B cell (primary cell): Measurements from ENCODE around the gene LDB3. TPM values are rescaled to one million over a fixed set of nuclear protein-coding genes. Genes with fewer than 3 reads are reported as not detected.
"Not testable (repeated sequence)": the region's sequence is repeated elsewhere in the genome, so short reads cannot be mapped to it uniquely, and the experiment has no call there.

Source experiments
- ATAC-seq: fragments of 200-7000 bp; cut with Tn5 transposase; one replicate; pipeline ENCODE4 v1.10.0; 2021; ENCODE audit warnings: low read depth, mild to moderate bottlenecking, moderate number of reproducible peaks, moderate library complexity
- CTCF ChIA-PET: fragments of 350-600 bp; sonication (Branson Sonifier 250); formaldehyde crosslinking; loops from one replicate; lab custom pipeline; 2021; ENCODE audit warnings: antibody characterized with exemption, inconsistent platforms; lab: Charles Lee
- POLR2A ChIA-PET: fragments of 350-600 bp; sonication (Branson Sonifier 250); formaldehyde crosslinking; loops from one replicate; lab custom pipeline; 2021; ENCODE audit warnings: antibody characterized with exemption; lab: Charles Lee
- DNase-seq: peaks from one replicate; pipeline ENCODE4 v3.0.0; 2013
- H2AFZ ChIP-seq: 2 replicates; pipeline ENCODE4 v1.6.1; 2012; ENCODE audit warnings: mild to moderate bottlenecking, low read depth, low read length; ENCODE audit not compliant: insufficient read depth, poor library complexity, severe bottlenecking
- H3K27ac ChIP-seq, 2 donors: 1 replicate in 1 of 2; 2 replicates in 1 of 2; pipeline ENCODE4 v1.5.1; 2012 to 2013; ENCODE audit warnings: low read length in 2 of 2, mild to moderate bottlenecking in 2 of 2, moderate library complexity in 1 of 2
- H3K27me3 ChIP-seq, 4 experiments: fragments of 200-600 bp in 1 of 4; sonication (generic) in 1 of 4; replicated peaks in 1 of 4; 1 replicate in 2 of 4; 2 replicates in 2 of 4; pipeline versions ENCODE4 v1.6.1 to v1.7.0; 2013 to 2016; ENCODE audit warnings: low read length in 3 of 4, mild to moderate bottlenecking in 2 of 4, mixed read lengths in 1 of 4, moderate library complexity in 1 of 4; ENCODE audit not compliant: insufficient read depth in 4 of 4, control insufficient read depth in 3 of 4; ENCODE audit errors: control extremely low read depth in 1 of 4
- H3K36me3 ChIP-seq, 2 experiments: replicated peaks in 1 of 2; 1 replicate in 1 of 2; 2 replicates in 1 of 2; pipeline versions ENCODE4 v1.6.1 to v1.7.1; 2013; ENCODE audit warnings: low read length in 1 of 2; ENCODE audit not compliant: insufficient read depth in 2 of 2, control insufficient read depth in 1 of 2; ENCODE audit errors: control extremely low read depth in 1 of 2, extremely low read depth in 1 of 2
- H3K4me1 ChIP-seq, 2 donors: fragments of 200-600 bp in 1 of 2; sonication (generic) in 1 of 2; 1 replicate in 1 of 2; 2 replicates in 1 of 2; pipeline versions ENCODE4 v1.5.1 to v1.6.1; 2013 to 2017; ENCODE audit warnings: low read length in 2 of 2; ENCODE audit not compliant: control insufficient read depth in 2 of 2, insufficient read depth in 2 of 2
- H3K4me2 ChIP-seq: replicated peaks from 2 replicates; pipeline ENCODE3; 2012; ENCODE audit warnings: mild to moderate bottlenecking, low read depth, low read length; ENCODE audit not compliant: poor library complexity, severe bottlenecking
- H3K4me3 ChIP-seq, 5 experiments: fragments of 200-600 bp in 1 of 5; sonication (generic) in 1 of 5; 1 replicate in 3 of 5; 2 replicates in 2 of 5; pipeline versions ENCODE4 v1.5.1 to v1.7.0; 2011 to 2016; ENCODE audit warnings: low read length in 4 of 5, mild to moderate bottlenecking in 4 of 5, low read depth in 2 of 5, control low read depth in 1 of 5, moderate library complexity in 1 of 5; ENCODE audit not compliant: insufficient read depth in 1 of 5; ENCODE audit errors: control extremely low read depth in 1 of 5, extremely low read depth in 1 of 5
- H3K79me2 ChIP-seq: fragments of 200-600 bp; sonication (generic); one replicate; pipeline ENCODE4 v1.6.0; 2016; ENCODE audit warnings: low read length; ENCODE audit not compliant: control insufficient read depth, insufficient read depth
- H3K9ac ChIP-seq: fragments of 200-600 bp; sonication (generic); 2 replicates; pipeline ENCODE4 v1.6.1; 2017; ENCODE audit warnings: mild to moderate bottlenecking, low read length, moderate library complexity
- H3K9me3 ChIP-seq, 3 donors: one replicate each; pipeline versions ENCODE4 v1.6.1 to v1.7.1; 2013; ENCODE audit warnings: low read length in 2 of 3; ENCODE audit not compliant: control insufficient read depth in 2 of 3, insufficient read depth in 1 of 3; ENCODE audit errors: control extremely low read depth in 1 of 3
- H4K20me1 ChIP-seq: 2 replicates; pipeline ENCODE4 v1.6.0; 2012; ENCODE audit warnings: mild to moderate bottlenecking, low read length; ENCODE audit not compliant: insufficient read depth, control insufficient read depth, poor library complexity, severe bottlenecking
- H3K27ac Mint-ChIP-seq: one replicate; pipeline ENCODE4 v1.8.0; 2021; ENCODE audit warnings: mixed read lengths
- H3K27me3 Mint-ChIP-seq: one replicate; pipeline ENCODE4 v1.8.0; 2021; ENCODE audit warnings: mixed read lengths
- H3K4me1 Mint-ChIP-seq: one replicate; pipeline ENCODE4 v1.8.0; 2021; ENCODE audit warnings: mixed read lengths
- H3K4me3 Mint-ChIP-seq: one replicate; pipeline ENCODE4 v1.8.0; 2021; ENCODE audit warnings: mixed read lengths
- H3K9me3 Mint-ChIP-seq: one replicate; pipeline ENCODE4 v1.8.0; 2022; ENCODE audit warnings: mixed read lengths; ENCODE audit not compliant: insufficient read depth
- CTCF ChIP-seq: fragments of 200-600 bp; IDR thresholded peaks from one replicate; pipeline ENCODE4 v1.8.0; 2022; ENCODE audit warnings: antibody characterized with exemption, mild to moderate bottlenecking
- EZH2 ChIP-seq: IDR thresholded peaks from 2 replicates; pipeline ENCODE4 v1.6.1; 2012; ENCODE audit warnings: borderline replicate concordance, low read depth, mild to moderate bottlenecking, moderate library complexity, low read length; ENCODE audit not compliant: insufficient read depth, poor library complexity, severe bottlenecking
- WGBS: methylation state at CpG from one replicate; pipeline ENCODE4 v1.1.5; 2013; ENCODE audit warnings: missing lambda C conversion rate; ENCODE audit not compliant: insufficient coverage; 5-methylcytosine and 5-hydroxymethylcytosine counted together
- intact Hi-C: fragments of 100-400 bp; cut with micrococcal nuclease; formaldehyde crosslinking; loops from one replicate; pipeline ENCODE4 v1.10.0; 2022
- polyA plus RNA-seq: library from polyadenylated mRNA; depleted of rRNA; stranded (reverse); fragments of >200 nt; gene quantifications from 2 replicates; pipeline ENCODE4 v1.2.3, GENCODE V29; 2012
- total RNA-seq, 2 donors: library from RNA; stranded (reverse); fragments of 120-200 nt in 1 of 2; gene quantifications; 1 replicate in 1 of 2; 2 replicates in 1 of 2; pipeline versions ENCODE4 v1.2.3 to v1.2.4, GENCODE V29; 2013 to 2022

LDB3 gene
- total and polyA plus RNA-seq, 2 donors (not counting 1 experiment from before 2014, with no cell fraction given): 0.01 to 0.07 TPM

GRCh38 chr10:86734207-86734988, 66.1 kb downstream of the LDB3 start:
- intact Hi-C loops: no loop called here
- no peak overlapping the region for H3K4me3 ChIP-seq
- Mint-ChIP-seq H3K27ac (no peak overlapping the region), H3K4me3 (no peak overlapping the region), H3K9me3 (no peaks in the 10 kb centered on the region), H3K27me3 (peaks cover 8% of the 10 kb centered on the region), H3K4me1 (peaks cover 1% of the 10 kb centered on the region)
- no peak overlapping the region for H2AFZ ChIP-seq
- ATAC-seq (peak; percentile 36), DNase-seq (no peak)
- TF ChIP-seq EZH2 (no peak), CTCF (no peak)
- no CpG with 5 or more reads among the region's 4 CpGs for WGBS
- no peak overlapping the region for H3K9ac ChIP-seq
- H3K27me3 ChIP-seq: no peaks in the 10 kb centered on the region
- no peak overlapping the region for H3K4me2 ChIP-seq
- CTCF ChIA-PET: no interaction called here
- no peak overlapping the region for H3K27ac ChIP-seq
- H3K36me3 ChIP-seq: no peaks in the 10 kb centered on the region
- no peaks in the 10 kb centered on the region for H3K4me1 ChIP-seq
- H3K9me3 ChIP-seq: no peaks in the 10 kb centered on the region
- no peaks in the 10 kb centered on the region for H3K79me2 ChIP-seq
- POLR2A ChIA-PET: no interaction called here
- no peaks in the 10 kb centered on the region for H4K20me1 ChIP-seq

- H3K9ac ChIP-seq, CTCF ChIA-PET, H3K4me3 Mint-ChIP-seq, H3K4me1 ChIP-seq, H3K4me3 ChIP-seq, H3K36me3 ChIP-seq, ATAC-seq, H3K79me2 ChIP-seq, H3K27ac Mint-ChIP-seq, H3K9me3 ChIP-seq, H3K4me2 ChIP-seq, H3K27me3 Mint-ChIP-seq, intact Hi-C loops, H4K20me1 ChIP-seq, H3K4me1 Mint-ChIP-seq, DNase-seq, H3K27me3 ChIP-seq, POLR2A ChIA-PET, H3K27ac ChIP-seq, H3K9me3 Mint-ChIP-seq, H2AFZ ChIP-seq: not testable (repeated sequence)
- 95% methylated on average over 2 of the region's 4 CpGs for WGBS
These were observed 67.0 kb downstream of the LDB3 start for GRCh38 chr10:86735278-86735677.
